ENCODE measurements around the gene PRRT1B. TPM values are rescaled to one million over a fixed set of nuclear protein-coding genes. Genes with fewer than 3 reads are reported as not detected.

The PRRT1B gene
- total RNA-seq, 2 donors from 2014 or later: not detected

DNA sequence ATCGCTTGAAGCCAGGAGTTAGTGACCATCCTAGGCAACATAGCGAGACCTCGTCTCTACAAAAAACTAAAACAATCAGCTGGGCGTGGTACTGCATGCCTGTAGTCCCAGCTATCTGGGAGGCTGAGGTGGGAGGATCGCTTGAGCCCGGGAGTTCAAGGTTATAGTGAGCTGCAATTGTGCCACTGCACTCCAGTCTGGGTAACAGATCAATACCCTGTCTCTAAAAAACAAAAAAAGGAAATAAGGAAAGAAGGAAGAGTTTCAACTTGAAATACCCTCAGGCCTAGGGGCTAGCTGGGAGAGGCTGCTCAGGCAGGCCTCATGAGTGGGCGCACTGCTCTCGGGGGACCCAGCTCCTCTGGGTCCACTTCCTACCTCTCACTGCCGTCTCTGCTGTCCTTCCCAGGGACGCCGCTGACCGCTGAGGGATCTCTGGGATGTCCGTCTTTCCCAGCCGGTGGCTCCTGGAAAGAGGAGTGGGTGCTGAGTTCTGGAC lies 56.4 kb downstream of the PRRT1B start:
- Mint-ChIP-seq H3K36me3 (ENCODE audit: low read depth) (peaks cover 99% of the 10 kb centered on the region), H3K27me3 (no peaks in the 10 kb centered on the region)

DNA sequence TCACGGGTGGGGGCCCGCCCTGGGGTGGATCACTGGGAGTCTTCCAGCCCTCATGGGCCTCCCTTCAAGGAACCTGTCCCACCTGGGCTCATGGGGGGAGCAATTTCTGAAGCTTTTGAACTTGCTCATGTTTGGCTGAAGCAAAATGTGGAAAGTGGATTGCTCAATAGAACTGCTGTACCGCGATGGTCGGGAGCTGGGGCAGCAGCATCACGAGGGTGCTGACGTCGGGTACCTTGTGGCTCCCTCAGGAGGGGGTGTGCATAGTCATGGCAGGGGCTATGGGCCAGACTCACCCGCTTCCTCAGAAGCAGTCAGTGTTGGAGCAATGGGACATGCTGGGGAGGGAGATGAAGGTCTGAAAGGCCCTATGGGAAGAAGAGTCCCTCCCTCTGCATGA lies 57.9 kb downstream of the PRRT1B start:
- H3K4me3 Mint-ChIP-seq: no peak overlapping the region
- H3K36me3 Mint-ChIP-seq (ENCODE audit: low read depth): peaks cover 99% of the 10 kb centered on the region
- no peak for ATAC-seq (replicated peaks)
- no peaks in the 10 kb centered on the region for H3K27me3 Mint-ChIP-seq
- H3K27ac Mint-ChIP-seq: peak overlapping the region; percentile 55
- no peaks in the 10 kb centered on the region for H3K9me3 Mint-ChIP-seq
- peaks cover 17% of the 10 kb centered on the region for H3K4me1 Mint-ChIP-seq

More for the DNA sequence above, 56.4 kb downstream of the PRRT1B start:
- Mint-ChIP-seq H3K9me3 (no peaks in the 10 kb centered on the region), H3K27ac (peak overlapping the region; percentile 55), H3K4me3 (no peak overlapping the region), H3K4me1 (peaks cover 12% of the 10 kb centered on the region)
- ATAC-seq (replicated peaks): no peak

DNA sequence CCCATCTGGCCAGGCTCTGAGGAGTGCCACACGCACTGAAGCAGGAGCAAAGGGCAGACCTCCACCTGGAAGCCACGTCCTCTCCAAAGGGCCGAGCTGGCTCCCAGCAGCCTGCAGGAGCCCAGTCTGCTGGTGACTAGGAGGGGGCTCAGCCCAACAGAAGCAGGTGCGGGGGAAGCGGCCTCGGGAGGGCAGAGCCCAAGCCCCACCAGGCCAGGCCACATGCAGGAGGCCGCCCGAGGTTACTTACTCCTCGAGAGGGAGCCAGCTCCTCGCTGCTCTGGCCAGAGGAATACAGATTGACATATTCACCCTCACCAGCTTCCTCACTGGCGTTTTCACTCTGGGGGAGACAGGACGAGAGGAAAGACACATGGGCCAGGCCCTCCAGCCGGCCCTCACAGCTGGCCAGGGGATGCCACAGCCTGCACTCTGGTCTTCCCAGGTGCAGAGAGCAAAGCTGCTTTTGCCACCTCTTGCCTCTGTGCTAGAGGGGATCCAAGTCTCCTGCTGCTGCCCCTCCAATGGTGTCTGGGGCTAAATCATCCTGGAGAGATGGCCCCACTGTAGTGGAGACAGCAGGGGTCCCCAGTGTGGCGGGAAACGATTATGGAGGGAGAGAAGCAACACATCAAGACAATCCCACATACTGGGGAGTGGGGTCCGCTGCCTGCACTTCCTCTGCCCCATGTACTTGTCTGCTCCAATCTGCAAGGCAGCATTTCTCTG lies 58.6 kb downstream of the PRRT1B start:
- H3K9me3 Mint-ChIP-seq: no peaks in the 10 kb centered on the region
- H3K27ac Mint-ChIP-seq: peak overlapping the region; percentile 55
- no peaks in the 10 kb centered on the region for H3K27me3 Mint-ChIP-seq
- no peak overlapping the region for H3K4me3 Mint-ChIP-seq
- peaks cover 17% of the 10 kb centered on the region for H3K4me1 Mint-ChIP-seq
- peaks cover 99% of the 10 kb centered on the region for H3K36me3 Mint-ChIP-seq (ENCODE audit: low read depth)
- peak; percentile 15 for ATAC-seq (replicated peaks)

DNA sequence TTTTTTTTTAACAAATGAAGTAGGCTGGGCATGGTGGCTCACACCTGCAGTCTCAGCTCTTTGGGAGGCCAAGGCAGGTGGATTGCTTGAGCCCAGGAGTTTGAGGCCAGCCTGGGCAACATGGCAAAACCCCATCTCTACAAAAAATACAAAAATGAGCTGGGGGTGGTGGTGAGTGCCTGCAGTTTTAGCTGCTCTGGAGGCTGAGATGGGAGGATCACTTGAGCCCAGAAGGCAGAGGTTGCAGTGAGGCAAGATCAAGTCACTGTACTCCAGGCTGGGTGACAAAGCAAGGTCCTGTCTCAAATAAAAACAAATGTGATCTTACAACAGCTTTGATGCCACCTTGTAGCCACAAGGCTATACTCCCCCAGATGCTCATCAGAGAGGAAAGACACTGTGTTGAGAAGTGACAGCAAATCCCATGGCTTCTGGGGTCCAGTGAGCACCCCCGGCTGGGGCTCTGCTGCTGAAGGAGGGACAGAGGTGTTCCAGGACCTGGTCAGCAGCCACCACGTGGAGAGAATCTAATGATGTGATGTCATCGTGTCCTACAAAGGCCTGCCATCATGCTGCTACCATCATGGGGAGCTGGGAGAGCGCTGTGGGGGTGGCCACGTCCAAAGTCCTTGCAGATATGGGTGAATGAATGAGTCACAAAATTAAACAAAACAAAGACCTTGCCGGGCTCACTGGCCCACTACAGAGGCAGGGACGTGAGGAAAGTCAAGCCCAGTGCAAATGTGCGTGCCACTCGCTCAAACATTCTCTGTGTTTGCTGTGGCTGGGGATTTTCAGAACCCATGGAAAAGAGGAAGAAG lies 60.7 kb downstream of the PRRT1B start:
- peaks cover 99% of the 10 kb centered on the region for H3K36me3 Mint-ChIP-seq (ENCODE audit: low read depth)
- H3K27ac Mint-ChIP-seq: peak overlapping the region; percentile 75
- peaks cover 17% of the 10 kb centered on the region for H3K4me1 Mint-ChIP-seq
- no peak for ATAC-seq (replicated peaks)
- no peaks in the 10 kb centered on the region for H3K27me3 Mint-ChIP-seq
- no peak overlapping the region for H3K4me3 Mint-ChIP-seq
- no peaks in the 10 kb centered on the region for H3K9me3 Mint-ChIP-seq

DNA sequence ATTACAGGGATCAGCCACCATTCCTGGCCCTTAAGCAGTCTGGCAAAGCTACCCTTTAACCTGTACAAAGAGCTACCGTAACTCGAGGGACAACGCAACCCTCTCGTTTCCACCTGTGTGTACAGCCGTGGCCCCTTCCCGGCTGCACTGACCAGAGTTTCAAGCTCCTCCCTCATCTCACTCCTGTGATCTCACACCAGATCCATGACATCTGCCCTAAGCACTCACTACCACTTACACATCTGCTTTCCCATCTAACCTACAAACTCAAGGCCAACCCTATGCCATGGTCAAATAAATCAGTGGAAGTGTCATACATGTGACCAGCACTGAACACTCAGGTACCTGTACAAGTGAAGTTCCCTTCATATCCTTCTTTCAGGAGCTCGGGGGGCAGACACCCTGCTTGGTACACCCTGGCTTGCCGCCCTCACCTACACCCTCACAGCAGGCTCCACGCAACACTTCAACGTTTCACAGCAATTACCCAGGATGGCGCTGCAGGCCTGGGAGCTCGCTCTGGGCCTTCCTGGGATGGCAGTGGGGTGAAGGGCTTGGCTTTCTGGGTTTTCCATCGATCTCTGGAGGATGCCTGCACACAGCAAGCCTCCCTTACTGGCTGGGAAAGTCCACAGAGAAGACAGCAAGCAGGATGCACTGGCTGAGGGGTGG lies 61.7 kb downstream of the PRRT1B start:
- Mint-ChIP-seq H3K27ac (peak overlapping the region; percentile 42), H3K36me3 (ENCODE audit: low read depth) (peaks cover 98% of the 10 kb centered on the region), H3K4me1 (peaks cover 17% of the 10 kb centered on the region), H3K27me3 (no peaks in the 10 kb centered on the region), H3K9me3 (no peaks in the 10 kb centered on the region), H3K4me3 (no peak overlapping the region)
- ATAC-seq (replicated peaks): no peak

DNA sequence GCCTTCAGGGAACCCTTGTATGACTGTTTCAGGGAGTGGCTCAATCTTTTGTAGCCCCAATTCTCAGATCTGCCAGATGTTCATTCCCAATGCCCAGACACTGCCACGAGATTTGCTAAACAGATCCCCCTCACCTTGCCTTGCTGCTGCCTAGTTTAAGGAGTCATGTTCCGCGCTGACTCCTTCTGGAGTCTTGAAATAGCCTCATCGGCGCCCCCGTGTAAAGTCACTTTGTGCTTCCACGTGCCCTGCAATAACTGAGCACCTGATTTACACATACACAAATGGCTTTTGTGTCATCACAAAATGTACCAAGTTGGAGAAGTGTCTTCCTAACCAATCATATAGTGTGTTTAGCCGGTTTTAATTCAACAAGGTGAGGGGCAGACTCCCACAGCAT lies 62.3 kb downstream of the PRRT1B start:
- Mint-ChIP-seq H3K4me1 (peaks cover 17% of the 10 kb centered on the region), H3K36me3 (ENCODE audit: low read depth) (peaks cover 98% of the 10 kb centered on the region), H3K27me3 (no peaks in the 10 kb centered on the region), H3K9me3 (no peaks in the 10 kb centered on the region), H3K27ac (peak overlapping the region; percentile 42), H3K4me3 (no peak overlapping the region)
- no peak for ATAC-seq (replicated peaks)

DNA sequence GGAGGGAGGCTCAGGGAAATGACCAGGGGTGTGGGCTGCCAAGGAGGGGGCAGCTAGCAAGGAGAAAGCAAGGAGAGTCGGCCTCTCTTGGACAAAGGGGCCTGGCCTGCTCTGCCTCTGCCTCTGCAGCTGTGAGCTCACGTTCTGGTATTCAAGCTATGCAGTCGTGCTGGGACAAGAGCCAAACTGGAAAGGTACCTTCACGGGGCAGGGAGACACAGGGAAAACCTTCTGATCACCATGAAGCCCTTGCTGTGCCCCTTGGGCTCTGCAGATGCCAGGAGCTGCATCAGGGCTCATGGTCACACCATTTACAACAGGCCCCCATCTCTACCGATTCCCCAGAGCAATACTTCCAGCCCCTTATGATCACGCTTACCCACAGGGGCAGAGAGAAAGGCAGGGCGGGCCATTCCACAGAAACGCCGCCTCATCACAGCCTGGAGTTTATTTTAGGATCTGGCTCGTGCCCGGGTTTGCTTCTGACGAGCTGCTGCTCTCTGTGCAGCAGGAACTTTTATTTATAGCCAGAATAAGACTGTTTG lies 63.2 kb downstream of the PRRT1B start:
- Mint-ChIP-seq H3K27me3 (no peaks in the 10 kb centered on the region), H3K4me3 (no peak overlapping the region), H3K9me3 (no peaks in the 10 kb centered on the region), H3K36me3 (ENCODE audit: low read depth) (peaks cover 98% of the 10 kb centered on the region), H3K27ac (peak overlapping the region; percentile 42), H3K4me1 (peaks cover 13% of the 10 kb centered on the region)
- ATAC-seq (replicated peaks): no peak

Other genes starting within 250 kb of the PRRT1B start
- gene PRRC2B, start 151.4 kb upstream of the PRRT1B start, total RNA-seq: 100 to 1,000 TPM; 136 to 157 TPM
- gene POMT1, start 42.6 kb upstream of the PRRT1B start, total RNA-seq: 10 to 100 TPM; 51.3 to 73.7 TPM
- 10 to 100 TPM; 22.1 to 23.7 TPM for gene UCK1, start 14.3 kb upstream of the PRRT1B start, total RNA-seq
- gene RAPGEF1, start 194.6 kb downstream of the PRRT1B start, total RNA-seq: 100 to 1,000 TPM; 147 to 167 TPM